Parathyroid adenoma (tissue), 2 donors: Measurements from ENCODE around the gene UMAD1.
"Not testable (repeated sequence)": the region's sequence is repeated elsewhere in the genome, so short reads cannot be mapped to it uniquely, and the experiment has no call there.

Source experiments
- H2AFZ ChIP-seq: fragments of 300-600 bp; sonication (generic); one replicate; pipeline ENCODE4 v1.7.0; 2017; ENCODE audit warnings: antibody characterized with exemption, mild to moderate bottlenecking
- H3K27ac ChIP-seq: fragments of 300-600 bp; sonication (generic); one replicate; pipeline ENCODE4 v1.7.0; 2017
- H3K27me3 ChIP-seq: fragments of 300-600 bp; sonication (generic); one replicate; pipeline ENCODE4 v1.7.0; 2017; ENCODE audit warnings: low read length; ENCODE audit not compliant: control insufficient read depth, insufficient read depth
- H3K36me3 ChIP-seq: fragments of 300-600 bp; sonication (generic); one replicate; pipeline ENCODE4 v1.7.0; 2017; ENCODE audit warnings: low read length; ENCODE audit not compliant: control insufficient read depth, insufficient read depth
- H3K4me1 ChIP-seq: fragments of 300-600 bp; sonication (generic); one replicate; pipeline ENCODE4 v1.7.0; 2017; ENCODE audit warnings: control low read depth
- H3K4me2 ChIP-seq: fragments of 300-600 bp; sonication (generic); one replicate; pipeline ENCODE4 v1.7.0; 2017; ENCODE audit warnings: low read length
- H3K4me3 ChIP-seq: fragments of 300-600 bp; sonication (generic); one replicate; pipeline ENCODE4 v1.7.0; 2017; ENCODE audit warnings: low read depth, low read length
- H3K79me2 ChIP-seq: fragments of 300-600 bp; sonication (generic); one replicate; pipeline ENCODE4 v1.7.0; 2017; ENCODE audit warnings: control low read depth
- H3K9ac ChIP-seq: fragments of 300-600 bp; sonication (generic); one replicate; pipeline ENCODE4 v1.7.0; 2017; ENCODE audit warnings: mild to moderate bottlenecking
- H3K9me3 ChIP-seq: fragments of 300-600 bp; sonication (generic); one replicate; pipeline ENCODE4 v1.7.0; 2017; ENCODE audit warnings: low read length; ENCODE audit not compliant: control insufficient read depth
- CTCF ChIP-seq: fragments of 300-600 bp; sonication (generic); IDR thresholded peaks from one replicate; pipeline ENCODE4 v1.7.0; 2017; ENCODE audit warnings: antibody characterized with exemption, mild to moderate bottlenecking
- donor health status: primary hyperparathyroidism.

The UMAD1 gene

GRCh38 chr7:7816816-7817536 lies 176.4 kb downstream of the UMAD1 start:
- Histone ChIP-seq H3K9ac (no peak overlapping the region), H3K4me1 (no peaks in the 10 kb centered on the region), H3K4me2 (no peak overlapping the region), H3K4me3 (no peak overlapping the region), H3K79me2 (no peaks in the 10 kb centered on the region), H3K9me3 (no peaks in the 10 kb centered on the region), H3K27ac (no peak overlapping the region), H3K27me3 (no peaks in the 10 kb centered on the region), H2AFZ (no peak overlapping the region), H3K36me3 (no peaks in the 10 kb centered on the region)
- TF ChIP-seq CTCF = no peak

GRCh38 chr7:7817748-7818147 lies 177.2 kb downstream of the UMAD1 start:
- Histone ChIP-seq H2AFZ (no peak overlapping the region), H3K27ac (no peak overlapping the region), H3K4me2 (no peak overlapping the region), H3K79me2 (no peaks in the 10 kb centered on the region), H3K9ac (no peak overlapping the region), H3K36me3 (no peaks in the 10 kb centered on the region), H3K4me3 (no peak overlapping the region), H3K9me3 (no peaks in the 10 kb centered on the region), H3K27me3 (no peaks in the 10 kb centered on the region), H3K4me1 (no peaks in the 10 kb centered on the region)
- TF ChIP-seq CTCF = no peak

GRCh38 chr7:7818179-7818578 lies 177.6 kb downstream of the UMAD1 start:
- not testable (repeated sequence) for H3K79me2 ChIP-seq, H3K27ac ChIP-seq, H3K4me1 ChIP-seq, H3K9me3 ChIP-seq, H3K4me2 ChIP-seq, H3K27me3 ChIP-seq, H3K36me3 ChIP-seq, H3K9ac ChIP-seq, H2AFZ ChIP-seq, H3K4me3 ChIP-seq

- TF ChIP-seq CTCF = no peak
These were observed 179.1 kb downstream of the UMAD1 start for GRCh38 chr7:7819442-7820247.

GRCh38 chr7:7820409-7820808 lies 179.9 kb downstream of the UMAD1 start:
- Histone ChIP-seq H3K9ac (no peak overlapping the region), H3K27ac (no peak overlapping the region), H3K79me2 (no peaks in the 10 kb centered on the region), H3K9me3 (no peaks in the 10 kb centered on the region), H3K27me3 (no peaks in the 10 kb centered on the region), H3K4me2 (no peak overlapping the region), H3K4me3 (no peak overlapping the region), H3K36me3 (no peaks in the 10 kb centered on the region), H3K4me1 (no peaks in the 10 kb centered on the region), H2AFZ (no peak overlapping the region)
- no peak for TF ChIP-seq CTCF

More at GRCh38 chr7:7819442-7820247, 179.1 kb downstream of the UMAD1 start:
- Histone ChIP-seq H3K27me3 (no peaks in the 10 kb centered on the region), H3K4me3 (no peak overlapping the region), H3K4me1 (no peaks in the 10 kb centered on the region), H3K9ac (no peak overlapping the region), H3K36me3 (no peaks in the 10 kb centered on the region), H2AFZ (no peak overlapping the region), H3K27ac (no peak overlapping the region), H3K79me2 (no peaks in the 10 kb centered on the region), H3K9me3 (no peaks in the 10 kb centered on the region), H3K4me2 (no peak overlapping the region)
